HUDEP-2 (cell line): Measurements from ENCODE around the gene ABLIM1.

Experiments used
- DNase-seq, 76 experiments: peaks; one replicate each; lab custom pipeline; 2025; ENCODE audit not compliant: unreplicated experiment in 76 of 76; lab: John Stamatoyannopoulos, UW

ABLIM1 gene

DNA sequence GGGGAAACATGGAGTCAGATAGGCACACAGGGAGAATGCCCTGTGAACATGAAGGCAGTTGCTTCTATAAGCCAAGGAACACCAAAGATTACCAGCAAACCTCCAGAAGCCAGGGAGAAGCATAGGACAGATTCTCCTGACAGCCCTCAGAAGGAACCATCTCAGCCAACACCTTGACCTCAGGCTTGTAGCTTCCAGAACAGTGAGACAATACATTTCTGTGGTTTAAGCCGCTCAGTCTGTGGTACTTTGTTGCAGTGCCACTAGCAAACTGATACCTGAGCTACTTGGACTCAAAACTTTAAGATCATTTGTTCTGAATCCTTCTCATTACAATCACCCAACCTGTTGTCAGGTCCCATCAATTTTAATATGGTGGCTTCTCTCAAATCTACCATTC, 31.2 kb downstream of the ABLIM1 start:
- DNase-seq, result no peak

GRCh38 chr10:114624951-114625780, 32.9 kb downstream of the ABLIM1 start:
- no peak for DNase-seq

DNA sequence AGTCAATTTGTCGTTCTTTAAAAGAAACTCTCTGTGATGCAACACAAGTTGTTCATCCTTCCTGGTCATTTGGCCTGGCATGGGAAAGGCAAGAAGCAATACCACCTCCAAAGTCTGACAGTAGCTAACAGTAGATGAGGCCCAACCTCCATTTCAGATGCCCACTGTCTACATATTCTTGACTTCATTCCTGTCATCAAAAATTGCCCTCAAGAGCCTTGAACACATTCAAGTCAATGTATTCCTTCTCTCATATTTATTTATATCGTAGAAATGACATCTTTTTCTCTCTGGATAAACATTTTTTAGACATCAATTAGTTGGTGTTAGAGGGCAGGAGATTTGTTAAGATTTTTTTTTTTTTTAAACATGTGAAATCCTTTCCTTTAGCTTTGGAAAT, 33.7 kb downstream of the ABLIM1 start:
- no peak for DNase-seq

DNA sequence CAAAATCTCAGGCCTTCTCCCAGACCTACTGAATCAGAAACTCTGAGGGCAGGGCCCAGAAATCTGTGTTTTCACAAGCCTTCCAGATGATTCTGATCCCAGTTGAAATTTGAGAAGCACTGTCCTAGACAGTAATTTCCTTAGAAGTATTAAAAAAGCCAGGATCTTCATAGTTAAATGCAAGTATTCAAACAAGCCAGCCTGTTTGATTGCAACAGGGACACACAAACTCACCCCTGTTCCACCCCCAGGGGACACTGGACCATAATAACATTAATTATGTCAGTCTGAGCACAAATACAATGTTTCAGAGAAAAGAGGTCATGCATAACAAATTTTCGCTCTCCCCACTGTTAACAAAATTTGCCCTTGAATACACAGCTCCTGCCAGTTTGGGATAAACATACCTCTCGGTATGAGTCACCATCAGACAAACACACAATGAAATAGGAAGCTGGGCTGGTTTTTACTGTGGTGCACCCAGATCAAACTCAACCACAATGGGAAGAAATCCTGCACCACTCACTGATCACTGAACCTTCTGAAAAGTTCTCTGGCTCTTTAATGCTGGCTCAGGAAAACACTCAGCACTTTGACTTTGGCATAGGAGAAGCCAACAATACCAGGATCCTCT, 34.3 kb downstream of the ABLIM1 start:
- no peak for DNase-seq

DNA sequence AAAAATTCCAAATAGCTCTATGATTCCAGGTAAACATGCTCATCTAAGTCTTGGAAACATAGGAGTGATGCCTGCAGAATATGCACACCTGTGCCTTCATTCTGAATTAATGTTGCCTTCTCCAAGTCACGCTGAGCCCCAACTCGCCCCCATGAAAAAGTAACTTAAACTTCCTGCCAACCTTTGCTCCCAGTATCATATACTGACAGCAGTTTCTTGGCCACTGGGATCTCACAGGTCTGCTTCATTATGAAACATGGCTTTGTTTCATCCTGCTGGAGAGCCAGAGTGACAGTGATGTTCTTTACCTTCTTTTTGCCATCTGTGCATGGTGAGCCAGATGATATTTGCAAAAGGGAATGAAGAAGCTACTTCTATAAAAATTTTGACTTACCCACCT, 34.9 kb downstream of the ABLIM1 start:
- DNase-seq, result no peak

DNA sequence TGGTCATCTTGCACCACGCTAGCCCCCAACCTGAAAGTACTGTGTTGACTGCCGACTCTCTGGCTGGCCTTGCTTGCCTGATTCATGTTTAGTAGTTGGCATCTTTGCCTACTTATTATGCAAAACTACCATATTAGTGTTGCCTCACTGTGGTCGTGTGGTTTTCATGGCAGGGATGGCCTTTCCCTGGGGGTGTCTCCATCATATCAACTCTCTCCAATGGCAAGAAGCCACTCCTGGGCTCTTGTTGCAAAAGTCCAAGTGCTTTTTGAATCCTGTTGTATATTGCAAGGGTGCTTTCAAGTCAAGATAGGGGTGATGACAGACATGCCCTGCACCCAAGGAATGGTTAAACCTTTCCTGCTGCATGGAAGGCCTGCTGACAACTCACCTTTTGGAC, 39.4 kb downstream of the ABLIM1 start:
- no peak for DNase-seq

GRCh38 chr10:114616516-114616915, 41.6 kb downstream of the ABLIM1 start:
- DNase-seq, result no peak

GRCh38 chr10:114616103-114616502, 42.0 kb downstream of the ABLIM1 start:
- DNase-seq, result no peak

DNA sequence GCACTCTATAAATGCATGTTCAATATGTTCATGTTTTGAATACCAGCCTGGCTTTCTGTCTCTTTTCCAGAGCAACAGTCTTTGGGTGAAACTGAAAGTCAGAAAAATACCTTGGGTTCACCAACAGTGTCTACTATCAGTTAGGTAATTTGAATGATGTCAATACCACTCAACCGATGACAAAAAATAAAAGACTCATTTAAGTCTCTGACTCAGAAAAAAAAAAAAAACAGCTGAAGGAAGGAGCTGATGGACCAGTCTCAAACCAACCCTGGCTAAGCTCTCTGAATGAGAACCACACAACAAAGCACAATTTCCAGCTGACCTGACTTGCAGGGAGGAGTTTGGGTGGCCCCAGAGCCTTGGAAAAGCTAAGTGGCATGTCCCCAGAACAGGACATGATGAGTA, 42.5 kb downstream of the ABLIM1 start:
- DNase-seq, result no peak

DNA sequence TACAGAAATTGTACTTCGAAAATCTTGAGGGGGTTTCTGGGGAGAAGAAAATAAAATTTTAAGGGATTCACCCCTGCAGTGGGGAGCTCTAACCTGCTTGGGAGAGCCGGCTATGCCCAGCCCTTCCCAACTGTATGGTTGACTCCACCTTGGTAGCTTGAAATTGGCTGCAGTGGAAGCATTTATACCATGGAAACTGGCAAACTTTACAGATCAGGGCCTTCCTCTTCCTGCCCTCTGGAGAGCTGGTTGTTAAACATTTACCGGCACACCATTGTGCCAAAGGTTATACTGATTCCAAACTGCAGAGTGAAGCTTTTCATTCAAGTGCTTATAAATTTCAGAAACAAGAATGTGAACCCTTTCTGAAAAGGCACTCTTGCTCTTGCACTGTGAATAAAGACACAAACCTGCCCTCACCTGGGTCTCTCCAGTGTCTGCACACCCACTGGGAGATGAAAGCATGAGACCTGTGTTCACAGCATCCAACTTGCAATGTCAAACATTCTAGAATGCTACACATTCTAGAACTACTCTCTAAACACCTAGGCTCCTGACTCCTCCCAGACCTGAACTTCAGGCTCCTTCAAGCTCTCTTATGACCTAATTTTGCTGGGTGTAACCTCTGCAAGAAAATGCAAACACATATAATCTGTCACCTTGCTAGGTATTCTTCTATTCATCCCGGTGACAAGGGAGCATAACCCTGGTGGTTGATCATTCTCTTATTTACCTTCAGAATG, 44.7 kb downstream of the ABLIM1 start:
- DNase-seq, result no peak

- peak in 2 of 76 experiments; percentile 18 to 24 for DNase-seq
Measured at GRCh38 chr10:114611617-114612016, 46.5 kb downstream of the ABLIM1 start.

DNA sequence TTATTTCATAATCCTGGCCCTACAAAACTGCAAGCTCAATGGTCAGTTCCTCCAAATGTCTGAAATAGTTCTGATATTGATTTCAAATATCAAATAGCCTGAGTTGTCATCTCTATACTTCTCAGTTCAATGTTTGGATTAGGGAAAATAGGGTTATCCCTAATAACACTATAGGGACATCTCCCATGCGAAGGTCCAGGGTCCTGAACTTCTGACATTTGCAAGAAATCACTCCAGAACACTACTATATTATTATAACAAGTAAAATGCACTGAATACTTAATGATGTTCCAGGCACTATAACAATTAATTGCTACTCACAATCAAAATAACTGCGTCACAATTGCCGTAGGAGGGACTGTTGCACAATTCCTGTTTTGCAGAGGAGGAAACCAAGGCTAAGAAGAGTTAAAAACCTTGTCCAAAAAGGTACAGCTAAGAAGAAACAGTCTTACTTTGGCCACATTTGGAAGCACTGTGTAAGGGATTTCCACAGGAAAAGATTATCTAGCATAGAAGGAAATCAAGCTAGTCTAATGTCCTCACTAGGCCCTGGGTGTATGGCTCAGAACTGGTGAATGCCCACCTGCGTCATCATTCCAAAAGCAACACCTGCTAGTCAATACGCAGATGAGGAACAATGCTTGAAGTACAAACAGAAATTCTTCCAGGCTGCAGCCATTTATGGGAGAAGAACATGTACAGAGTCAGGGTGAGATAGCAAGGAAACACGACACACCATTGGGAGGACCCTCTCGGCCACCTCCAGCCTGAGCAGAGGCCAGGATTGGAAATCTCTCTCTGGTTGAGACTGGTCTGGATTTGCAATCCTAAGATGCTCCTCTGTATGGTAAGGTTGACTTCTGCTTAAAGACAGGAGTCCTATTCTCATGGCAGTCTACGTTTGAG, 48.3 kb downstream of the ABLIM1 start:
- no peak for DNase-seq

GRCh38 chr10:114607358-114607998, 50.6 kb downstream of the ABLIM1 start:
- no peak for DNase-seq

GRCh38 chr10:114605155-114605797, 52.8 kb downstream of the ABLIM1 start:
- DNase-seq, result peak in 1 of 76 experiments; percentile 2

DNA sequence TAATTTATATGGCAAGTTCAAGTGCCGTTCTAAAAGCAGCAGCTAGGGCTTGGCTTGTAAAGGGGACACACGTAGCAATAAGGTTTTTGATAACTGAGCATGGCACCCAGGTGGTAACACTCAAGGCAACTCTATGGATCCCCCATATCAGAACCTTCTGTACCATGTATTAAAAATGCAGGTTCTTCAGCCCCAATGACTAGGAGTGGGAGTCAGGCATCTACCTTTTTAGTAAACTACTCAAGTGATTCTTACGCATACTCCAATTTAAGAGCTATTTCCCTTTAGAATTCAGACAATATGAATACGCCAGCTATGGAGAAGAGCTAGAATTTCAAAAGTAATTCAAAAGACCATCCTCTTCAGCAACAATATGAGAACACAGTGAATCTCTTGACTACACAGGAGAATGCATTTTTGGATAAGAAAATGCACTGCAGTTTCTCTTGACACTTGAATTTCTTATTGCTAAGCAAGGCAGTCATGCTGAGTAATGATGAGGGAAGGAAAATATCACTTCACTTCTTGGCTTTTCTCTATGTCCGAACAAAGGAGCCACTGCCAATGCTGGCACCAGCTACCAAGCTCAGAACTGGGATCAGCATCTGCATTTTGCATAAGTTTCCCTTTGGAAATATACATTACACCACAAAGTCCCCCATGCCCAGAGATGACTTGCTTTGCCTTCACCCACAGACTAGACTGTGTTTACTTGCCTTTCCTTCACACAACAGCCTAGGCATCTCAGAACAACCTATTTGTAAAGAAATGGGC, 53.5 kb downstream of the ABLIM1 start:
- DNase-seq, result peak in 3 of 76 experiments; percentile 1 to 20 (median 4)

DNA sequence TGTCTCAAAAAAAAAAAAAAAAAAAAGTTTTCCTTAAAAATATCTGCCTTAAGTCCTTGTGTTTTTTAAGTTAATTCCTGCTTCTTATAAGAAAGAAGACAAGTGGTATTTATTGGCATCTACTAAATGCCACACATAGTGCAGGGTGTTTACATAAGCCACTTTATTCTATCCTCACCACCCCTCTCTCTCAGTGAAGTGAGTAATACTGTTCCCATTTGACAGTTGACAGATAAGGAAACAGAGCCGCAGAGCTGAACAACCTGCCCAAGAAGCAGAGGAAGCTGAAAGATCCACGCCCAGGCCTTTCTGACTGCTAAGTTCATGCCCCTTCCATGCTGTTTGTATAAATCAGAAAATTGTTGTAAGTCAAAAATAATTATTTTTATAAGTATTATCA, 54.1 kb downstream of the ABLIM1 start:
- peak in 67 of 76 experiments; percentile 5 to 81 (median 32) for DNase-seq

DNA sequence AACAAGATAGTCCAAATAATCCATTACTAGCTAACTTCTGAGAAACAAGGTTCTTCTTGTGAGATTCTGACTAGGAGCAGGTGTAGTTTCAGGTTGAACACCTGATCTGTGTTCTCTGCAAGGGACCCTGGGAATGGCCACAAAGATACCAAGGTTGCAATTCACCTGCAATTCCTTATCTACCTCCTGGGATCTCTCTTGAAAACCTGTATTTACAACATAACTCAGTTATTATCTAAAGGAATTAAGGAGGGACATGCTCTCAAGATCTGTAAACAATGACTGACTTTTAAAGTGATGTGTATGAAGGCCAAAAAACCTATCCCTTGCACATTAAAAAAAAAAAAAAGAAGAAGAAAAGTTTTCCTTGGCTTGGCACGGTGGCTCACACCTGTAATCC, 54.8 kb downstream of the ABLIM1 start:
- DNase-seq, result no peak

GRCh38 chr10:114600057-114600456, 58.0 kb downstream of the ABLIM1 start:
- peak in 3 of 76 experiments; percentile 3 to 35 (median 13) for DNase-seq

DNA sequence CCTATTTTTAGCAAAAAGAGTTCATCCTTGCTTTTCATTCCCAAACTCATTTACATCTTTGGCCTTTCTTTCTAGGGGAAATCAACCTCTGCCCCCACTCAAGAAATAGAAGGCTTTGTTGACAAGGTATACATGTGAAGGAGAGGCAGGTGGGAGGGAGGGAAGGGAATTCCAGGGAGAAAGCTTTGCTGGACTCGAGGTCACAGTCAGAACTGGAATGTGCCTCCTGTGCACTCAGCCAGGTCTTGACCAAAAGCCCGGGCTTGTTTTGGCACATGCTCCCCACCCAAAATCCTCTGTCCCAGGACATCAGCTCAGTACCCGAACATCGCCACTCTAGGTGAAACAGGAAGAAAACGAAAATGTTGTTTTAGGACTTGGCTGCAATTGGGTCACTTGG, 61.3 kb downstream of the ABLIM1 start:
- no peak for DNase-seq
